GM18526 (cell line): Measurements from ENCODE around the gene GUCY2D.
A peak's percentile ranks its signal among the peaks of the same experiment; 100 is the strongest.

Experiments used
- POLR2A ChIP-seq: IDR thresholded peaks from 3 replicates; pipeline ENCODE4 v1.6.1; 2011; ENCODE audit not compliant: insufficient read length; ENCODE audit errors: extremely low read depth

The GUCY2D gene

GRCh38 chr17:7987112-7987893 is 15.1 kb upstream of the GUCY2D start:
- TF ChIP-seq POLR2A: no peak

DNA sequence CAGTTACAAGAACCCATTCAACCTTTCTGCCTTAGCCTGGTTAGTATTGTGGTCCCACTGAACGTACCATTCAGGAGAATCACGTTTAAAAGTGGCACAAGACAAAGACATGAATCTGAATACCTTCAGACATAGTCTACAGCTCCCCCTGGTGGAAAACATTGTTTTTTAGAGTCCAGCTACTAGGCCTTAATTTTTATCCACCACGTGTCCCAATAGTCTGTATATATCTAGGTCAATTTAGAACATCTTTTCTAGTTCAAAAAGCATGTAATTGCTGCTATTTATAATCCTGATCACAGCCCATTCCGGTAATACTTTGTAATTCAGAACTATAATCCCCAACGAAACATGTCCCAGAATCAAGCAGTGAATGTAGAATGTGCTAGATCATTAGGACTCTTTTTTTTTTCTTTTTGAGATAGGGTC is 13.7 kb upstream of the GUCY2D start:
- TF ChIP-seq POLR2A: no peak

- TF ChIP-seq POLR2A: peak; percentile 22
Observed at GRCh38 chr17:7989781-7990655, 12.4 kb upstream of the GUCY2D start.

DNA sequence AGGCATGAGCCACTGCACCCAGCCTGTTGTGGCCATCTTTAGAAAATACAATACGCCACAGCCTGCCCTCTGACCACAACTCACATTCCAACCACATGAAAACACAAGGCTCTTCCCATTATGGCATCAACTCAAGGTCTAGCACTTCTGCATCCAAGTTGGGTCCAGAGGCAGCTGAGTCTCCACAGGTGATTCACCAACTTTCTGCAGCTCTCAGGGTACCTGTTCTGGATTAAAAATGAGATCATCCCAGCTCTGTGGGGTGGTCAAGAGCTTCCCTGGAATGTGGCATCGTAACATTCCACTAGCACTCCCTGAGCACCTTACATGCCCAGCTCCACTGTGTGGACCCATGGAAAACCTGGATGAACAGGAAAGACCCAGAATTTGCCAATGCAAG is 9.9 kb upstream of the GUCY2D start:
- TF ChIP-seq POLR2A: no peak

DNA sequence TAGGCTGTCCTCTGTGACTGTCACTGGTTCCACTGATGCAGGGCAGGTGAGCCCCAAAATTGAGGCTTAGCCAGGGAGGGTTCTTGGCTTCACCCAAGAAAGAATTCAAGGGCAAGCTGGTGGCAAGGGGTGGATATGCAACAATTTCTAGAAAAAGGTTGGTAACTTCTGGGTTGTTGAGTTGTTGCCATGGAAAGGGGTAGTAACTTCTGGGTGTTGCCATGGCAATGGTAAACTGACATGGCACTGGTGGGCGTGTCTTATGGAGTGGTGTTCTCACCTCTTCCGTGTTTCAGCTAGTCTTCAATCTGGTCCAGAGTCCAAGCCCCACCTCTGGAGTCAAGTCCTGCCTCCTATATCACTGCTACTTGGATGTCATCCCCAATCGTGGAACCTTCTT is 9.5 kb upstream of the GUCY2D start:
- TF ChIP-seq POLR2A: no peak

DNA sequence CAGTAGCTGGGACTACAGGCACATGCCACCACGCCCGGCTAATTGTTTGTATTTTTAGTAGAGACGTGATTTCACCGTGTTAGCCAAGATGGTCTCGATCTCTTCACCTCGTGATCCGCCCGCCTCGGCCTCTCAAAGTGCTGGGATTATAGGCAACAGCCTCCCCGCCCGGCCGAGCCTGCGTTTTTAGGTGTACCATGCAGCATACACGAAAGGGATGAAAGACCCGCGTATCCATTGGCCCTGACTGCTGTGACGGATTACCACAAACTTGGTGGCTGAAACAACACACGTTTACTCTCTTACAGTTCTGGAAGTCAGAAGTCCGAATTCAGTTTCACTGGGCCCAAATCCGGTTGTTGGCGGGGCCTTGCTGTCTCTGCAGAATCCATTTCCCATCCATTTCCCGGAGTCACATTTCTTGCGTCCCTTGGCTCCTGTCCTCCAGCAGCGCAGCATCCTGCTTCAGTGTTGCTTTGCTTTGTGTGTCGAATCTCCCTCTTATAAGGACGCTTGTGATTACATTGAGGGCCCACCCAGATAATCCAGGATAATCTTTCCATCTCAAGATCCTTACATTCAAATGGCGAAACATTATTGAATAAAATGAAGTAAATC is 8.3 kb upstream of the GUCY2D start:
- TF ChIP-seq POLR2A: no peak

DNA sequence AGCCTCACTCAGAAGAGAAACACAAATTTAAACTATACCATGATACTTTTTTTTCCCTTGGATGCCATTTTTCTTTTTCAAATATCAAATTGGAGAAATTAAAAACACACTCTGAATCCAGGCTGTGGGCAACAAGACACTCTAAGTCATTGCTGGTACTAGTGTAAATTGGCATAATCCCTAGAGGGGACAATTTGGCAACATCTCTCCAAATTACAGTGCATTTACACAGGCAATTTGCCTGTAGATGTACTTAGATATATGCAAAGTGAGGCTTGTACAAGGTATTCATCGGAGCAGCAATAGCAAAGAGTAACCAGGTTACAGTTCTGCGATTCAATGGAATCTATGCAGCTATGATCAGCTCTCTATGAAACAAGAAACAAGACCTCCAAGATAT is 6.7 kb upstream of the GUCY2D start:
- no peak for TF ChIP-seq POLR2A

- no peak for TF ChIP-seq POLR2A
Observed at GRCh38 chr17:7997186-7997585, 5.2 kb upstream of the GUCY2D start.

DNA sequence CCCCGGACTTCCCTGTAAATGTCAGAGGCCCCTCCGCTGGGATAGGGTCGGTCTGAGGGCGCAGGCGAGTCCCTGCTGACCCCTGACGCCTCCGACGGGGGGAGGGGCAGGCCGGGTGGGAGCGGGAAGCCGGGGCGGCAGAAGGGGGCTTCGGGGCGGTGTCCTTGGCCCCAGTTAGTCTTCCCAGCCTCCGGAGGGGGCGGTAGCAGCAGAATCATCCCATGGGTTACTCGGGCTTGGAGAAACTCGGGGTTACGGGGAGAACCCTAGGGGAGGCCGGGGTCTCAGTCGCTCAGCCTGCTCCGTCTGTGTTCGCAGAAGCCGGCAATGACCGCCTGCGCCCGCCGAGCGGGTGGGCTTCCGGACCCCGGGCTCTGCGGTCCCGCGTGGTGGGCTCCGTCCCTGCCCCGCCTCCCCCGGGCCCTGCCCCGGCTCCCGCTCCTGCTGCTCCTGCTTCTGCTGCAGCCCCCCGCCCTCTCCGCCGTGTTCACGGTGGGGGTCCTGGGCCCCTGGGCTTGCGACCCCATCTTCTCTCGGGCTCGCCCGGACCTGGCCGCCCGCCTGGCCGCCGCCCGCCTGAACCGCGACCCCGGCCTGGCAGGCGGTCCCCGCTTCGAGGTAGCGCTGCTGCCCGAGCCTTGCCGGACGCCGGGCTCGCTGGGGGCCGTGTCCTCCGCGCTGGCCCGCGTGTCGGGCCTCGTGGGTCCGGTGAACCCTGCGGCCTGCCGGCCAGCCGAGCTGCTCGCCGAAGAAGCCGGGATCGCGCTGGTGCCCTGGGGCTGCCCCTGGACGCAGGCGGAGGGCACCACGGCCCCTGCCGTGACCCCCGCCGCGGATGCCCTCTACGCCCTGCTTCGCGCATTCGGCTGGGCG is 542 bp downstream of the GUCY2D start:
- TF ChIP-seq POLR2A: no peak

- TF ChIP-seq POLR2A: no peak
Observed at GRCh38 chr17:8003594-8004181, 1.3 kb downstream of the GUCY2D start.

DNA sequence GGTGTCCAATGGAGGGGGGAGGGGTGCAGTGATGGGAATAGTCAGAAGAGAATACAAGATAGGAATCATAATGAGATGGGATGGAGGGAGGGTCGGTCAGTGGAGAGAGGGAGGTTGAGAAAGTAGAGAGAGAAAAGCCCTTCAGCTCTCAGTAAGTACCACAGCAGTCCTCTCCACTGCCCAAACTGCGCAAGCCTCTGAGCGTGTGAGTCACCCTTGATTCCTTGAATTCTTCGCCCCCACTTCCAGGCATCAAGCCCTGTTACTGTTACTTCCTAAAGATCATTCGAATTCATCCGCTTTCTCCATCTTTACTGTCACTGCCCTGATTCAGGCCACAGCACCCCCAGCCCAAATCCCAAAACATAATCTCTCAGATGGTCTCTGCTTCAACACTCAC is 2.5 kb downstream of the GUCY2D start:
- TF ChIP-seq POLR2A: no peak

- no peak for TF ChIP-seq POLR2A
Observed at GRCh38 chr17:8005357-8005756, 2.9 kb downstream of the GUCY2D start.

- no peak for TF ChIP-seq POLR2A
Observed at GRCh38 chr17:8005967-8006730, 3.7 kb downstream of the GUCY2D start.

- no peak for TF ChIP-seq POLR2A
Observed at GRCh38 chr17:8006836-8007680, 4.6 kb downstream of the GUCY2D start.
